HG03442 (cell line): ENCODE results near the gene TP53RK.

ENCODE experiments used
- ATAC-seq: cut with Tn5 transposase; IDR thresholded peaks from one replicate; pipeline ENCODE4 v1.9.1; 2021; ENCODE audit warnings: mild to moderate bottlenecking, moderate library complexity; ENCODE audit not compliant: unreplicated experiment

TP53RK gene

DNA sequence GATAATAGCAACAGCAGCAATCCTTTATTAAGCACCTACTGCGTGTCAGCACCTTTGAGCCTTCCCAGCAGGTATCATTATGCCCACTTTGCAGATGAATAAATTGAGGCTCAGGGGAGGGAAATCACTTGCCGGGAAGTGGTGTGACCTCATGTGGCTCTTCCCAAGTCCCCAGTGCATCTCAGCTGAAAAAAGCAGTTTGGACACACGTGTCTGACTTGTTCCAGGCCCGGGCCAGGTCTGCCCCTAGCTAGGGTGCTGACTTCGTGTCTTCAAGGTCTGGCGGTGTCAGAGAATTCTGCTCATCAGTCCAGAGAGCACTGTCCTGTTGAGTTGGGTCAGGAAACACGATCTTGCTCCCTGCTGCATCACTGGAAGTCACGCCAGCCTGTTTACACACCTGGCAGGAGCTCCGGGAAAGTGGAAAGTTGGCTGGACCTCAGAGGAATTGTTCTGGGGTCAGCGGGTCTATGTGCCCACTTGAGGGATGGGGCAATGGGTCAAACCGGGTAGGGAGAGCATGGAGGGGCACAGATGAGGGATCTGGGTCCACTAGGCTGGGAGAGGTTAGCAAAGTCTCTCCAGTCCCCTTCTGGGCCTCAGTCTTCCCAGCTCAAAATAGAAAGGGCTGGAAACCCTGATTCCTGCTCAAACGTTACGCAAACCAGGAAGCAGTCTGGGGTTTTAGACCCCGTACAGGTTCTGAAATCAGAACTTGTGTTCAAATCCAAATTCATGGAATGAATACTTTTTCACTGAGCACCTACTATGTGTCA lies 48.5 kb downstream of the TP53RK start:
- no peak for ATAC-seq

DNA sequence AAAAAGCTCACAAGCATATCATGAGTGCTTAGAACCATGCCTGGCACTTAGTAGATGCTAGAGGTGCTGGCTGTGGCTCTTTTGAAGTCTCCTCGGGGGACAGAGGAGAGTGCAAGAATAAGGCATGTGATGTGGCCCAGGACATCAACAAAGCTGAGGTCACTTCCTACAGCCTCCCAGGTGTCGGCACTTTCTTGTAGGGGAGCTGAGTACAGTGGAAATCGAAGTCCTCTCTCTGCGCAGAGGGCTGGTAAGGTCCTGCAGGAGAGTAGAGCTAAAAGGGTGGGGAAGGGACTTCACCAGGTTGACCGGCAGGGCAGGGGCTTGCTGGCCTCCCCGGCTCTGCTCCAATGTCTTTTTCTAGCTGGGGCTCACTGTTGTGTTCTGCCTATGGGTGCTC lies 49.2 kb downstream of the TP53RK start:
- ATAC-seq: no peak

DNA sequence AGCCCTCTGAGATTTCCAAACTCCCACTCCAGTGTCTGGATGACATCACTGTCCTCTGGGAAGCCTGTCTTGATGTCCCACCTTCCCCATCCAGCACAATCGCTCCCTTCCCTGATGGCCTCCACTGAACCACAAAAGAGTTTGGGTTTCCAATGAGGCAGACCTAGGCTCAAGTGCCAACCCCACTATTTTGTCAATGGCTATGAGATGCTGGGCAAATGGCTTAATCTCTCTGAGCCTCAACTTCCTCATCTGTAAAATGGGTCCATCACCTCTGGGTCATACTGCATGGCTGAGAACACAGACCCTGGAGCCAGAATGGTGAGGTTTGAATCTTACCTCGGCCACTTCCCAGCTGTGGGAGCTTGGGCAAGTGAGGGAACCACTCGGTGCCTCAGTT lies 49.7 kb downstream of the TP53RK start:
- ATAC-seq: no peak

DNA sequence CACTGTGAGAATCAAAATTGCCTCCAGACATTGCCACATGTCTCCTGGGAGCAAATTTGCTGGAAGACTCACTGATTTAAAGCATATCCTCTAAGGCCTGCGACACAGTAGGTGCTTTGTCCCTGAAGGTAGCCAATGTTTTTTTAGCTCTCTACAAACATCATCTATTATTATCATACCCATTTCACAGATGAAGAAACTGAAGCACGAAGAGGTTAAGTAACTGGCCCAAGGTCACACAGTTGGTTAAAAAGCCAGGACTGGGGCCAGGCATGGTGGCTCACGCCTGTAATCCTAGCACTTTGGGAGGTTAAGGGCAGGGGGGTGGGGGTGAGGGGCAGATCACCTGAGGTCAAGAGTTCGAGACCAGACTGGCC lies 50.4 kb downstream of the TP53RK start:
- ATAC-seq: no peak

DNA sequence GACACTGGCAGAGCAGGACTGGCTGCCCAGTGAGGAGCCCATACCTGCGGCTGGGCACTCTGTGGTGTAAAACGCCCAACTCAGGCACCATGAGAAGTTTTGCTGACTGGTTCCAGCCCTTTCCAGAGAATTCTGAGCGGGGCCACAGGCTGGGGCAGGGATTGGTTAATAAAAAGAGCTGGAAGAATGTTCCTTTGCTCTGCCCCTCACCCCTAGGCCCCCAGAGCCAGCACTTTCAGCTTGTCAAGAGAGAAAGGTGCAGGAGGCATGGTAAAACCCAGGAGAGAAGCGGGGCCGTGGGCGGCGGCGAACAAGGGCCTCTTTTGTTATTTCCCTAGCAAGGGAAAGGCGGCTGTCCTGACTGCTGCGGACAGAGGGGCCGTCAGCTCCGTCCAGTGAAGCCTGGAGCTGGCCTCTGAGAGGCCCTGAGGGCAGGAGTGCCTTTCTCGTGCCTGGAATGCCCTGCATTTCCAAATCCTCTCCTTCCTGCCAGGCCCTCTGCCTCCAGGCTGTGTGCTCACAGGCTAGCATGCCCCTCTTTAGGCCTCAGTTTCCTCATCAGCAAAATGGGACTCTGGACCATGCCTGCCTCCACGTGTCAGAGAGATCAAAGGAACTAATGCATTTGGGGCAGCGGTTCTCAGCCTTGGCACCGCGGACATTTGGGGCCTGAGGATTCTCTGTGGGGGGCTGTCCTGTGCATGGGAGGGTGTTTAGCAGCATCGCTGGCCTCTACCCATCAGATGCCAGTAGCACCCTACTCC lies 50.9 kb downstream of the TP53RK start:
- no peak for ATAC-seq

DNA sequence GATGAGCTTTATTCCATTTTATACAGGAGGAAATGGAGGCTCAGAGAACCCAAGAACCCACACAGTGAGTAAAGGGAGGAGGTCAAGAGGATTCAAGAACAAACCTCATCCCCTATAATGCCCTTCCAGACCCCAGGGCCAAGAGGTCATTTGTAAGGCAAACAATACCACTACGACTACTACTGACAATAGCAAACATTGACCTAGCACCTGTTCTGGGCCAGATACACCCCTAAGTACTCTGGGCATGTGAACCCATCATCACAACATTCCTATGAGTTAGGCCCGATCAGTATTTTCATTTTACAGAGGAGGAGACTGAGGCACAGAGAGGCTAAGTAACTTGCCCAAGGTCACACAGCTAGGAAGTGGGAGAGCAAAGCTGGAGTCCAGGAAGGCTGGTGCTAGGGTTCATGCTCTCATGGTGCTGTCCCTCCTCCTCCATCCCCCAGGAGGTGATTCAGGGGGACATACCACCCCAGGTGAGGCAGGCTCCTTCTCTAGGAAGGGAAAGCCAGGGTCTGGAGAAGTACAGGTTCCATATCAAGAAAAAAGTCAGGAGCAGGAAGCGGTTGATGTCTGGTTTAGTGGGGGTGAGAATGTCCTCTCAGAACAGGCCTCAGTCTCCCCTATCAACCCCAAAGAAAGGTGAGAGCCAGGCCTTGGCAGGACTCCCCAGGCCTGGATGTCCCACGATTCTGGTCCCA lies 51.7 kb downstream of the TP53RK start:
- ATAC-seq: no peak

DNA sequence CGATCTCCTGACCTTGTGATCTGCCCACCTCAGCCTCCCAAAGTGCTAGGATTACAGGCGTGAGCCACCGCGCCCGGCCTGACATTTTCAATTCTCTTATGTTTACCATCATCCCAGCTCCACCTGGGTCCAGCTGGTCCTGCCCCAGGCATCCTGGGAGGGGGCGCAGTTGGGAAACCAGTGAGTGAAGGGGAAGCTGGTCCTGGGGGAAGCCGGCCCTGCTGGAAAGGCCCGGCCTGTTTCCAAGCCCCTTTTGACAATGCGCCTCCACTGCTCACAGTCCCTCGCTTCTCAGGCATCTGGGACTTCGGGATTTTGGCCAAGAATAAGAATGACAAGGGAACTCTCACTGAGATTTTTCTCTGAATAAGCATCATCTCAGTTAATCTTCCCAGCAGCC lies 52.2 kb downstream of the TP53RK start:
- ATAC-seq: no peak

DNA sequence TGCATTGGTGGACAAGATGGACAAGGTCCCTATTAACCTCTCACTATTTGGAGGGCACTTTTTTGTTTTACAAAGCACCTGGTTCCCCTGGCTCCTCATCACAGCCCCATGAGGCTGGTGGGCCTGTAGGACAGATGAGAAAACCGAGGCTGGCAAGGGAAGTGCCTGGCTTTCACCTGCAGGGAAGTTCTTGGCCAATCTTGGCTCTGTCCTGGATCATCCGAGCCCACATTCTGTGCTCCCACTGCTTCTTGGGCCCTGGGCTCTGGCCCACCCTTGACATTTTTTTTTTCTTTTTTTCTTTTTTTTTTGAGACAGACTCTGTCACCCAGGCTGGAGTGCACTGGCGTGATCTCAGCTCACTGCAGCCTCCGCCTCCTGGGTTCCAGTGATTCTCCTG lies 52.7 kb downstream of the TP53RK start:
- no peak for ATAC-seq

DNA sequence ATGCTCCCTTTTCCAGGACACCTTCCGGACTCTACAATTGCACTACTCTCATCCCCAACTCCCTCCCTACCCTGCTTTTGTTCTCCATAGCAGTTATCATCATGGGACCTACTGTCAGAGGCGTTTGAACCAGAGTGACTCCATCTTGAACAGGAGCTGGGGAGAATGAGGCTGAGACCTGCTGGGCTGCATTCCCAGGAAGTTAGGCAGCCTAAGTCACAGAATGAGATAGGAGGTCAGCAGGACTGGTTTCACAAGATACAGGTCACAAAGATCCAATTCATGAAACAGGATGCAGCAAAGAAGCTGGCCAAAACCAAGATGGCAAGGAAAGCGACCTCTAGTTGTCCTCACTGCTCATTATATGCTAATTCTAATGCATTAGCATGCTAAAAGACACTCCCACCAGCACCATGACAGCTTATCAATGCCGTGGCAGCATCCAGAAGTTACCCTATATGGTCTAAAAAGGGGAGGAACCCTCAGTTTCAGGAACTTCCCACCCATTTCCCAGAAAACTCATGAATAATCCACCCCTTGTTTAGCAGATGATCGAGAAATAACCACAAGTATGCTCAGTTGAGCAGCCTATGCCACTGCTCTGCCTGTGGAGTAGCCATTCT lies 53.6 kb downstream of the TP53RK start:
- no peak for ATAC-seq

DNA sequence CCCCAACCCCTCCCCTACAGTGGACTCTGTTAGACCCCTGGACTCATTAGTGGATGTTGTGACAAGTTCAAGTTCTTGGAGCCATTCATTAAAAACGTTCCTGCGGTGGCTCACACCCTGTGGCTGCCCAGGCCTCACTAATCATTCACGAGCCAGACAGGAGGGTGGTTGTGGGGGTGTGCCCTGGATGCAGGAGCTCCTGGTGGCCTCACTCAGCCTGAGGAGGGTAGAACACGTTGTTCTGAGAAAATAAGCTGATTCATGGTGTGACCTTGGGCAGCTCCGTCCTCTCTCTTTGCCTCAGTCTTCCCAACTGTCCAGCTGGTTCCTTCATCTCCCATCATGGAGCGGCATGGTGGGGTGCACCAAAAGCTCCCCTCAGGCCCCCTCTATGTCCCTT lies 54.7 kb downstream of the TP53RK start:
- no peak for ATAC-seq
